ENCODE data around the gene PCBP3. TPM values are rescaled to one million over a fixed set of nuclear protein-coding genes. Genes with fewer than 3 reads are reported as not detected.

The PCBP3 gene
- total and polyA plus RNA-seq, 2 donors (not counting 3 experiments of a cell fraction or from before 2014, with no cell fraction given): 0.06 to 1.1 TPM

DNA sequence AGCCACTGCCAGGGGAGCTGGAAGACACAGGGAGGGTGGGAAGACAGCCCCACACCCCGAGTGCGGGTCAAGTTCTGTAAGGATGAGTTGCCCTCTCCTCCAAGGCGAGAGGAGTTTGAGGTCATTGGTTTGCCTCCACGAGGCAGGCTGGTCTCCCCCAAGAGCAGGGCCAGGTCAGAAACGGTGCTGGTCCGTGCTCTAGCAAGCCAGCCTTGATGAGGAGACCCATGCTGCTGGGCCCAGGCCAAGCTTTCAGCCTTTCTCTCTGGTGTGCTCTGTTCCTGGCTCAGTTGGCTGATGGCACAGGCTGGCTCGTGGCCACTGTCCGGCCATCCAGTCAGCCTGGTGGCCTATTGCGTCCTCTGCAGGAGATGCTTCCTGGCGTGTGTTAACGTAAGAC, 12.0 kb upstream of the PCBP3 start:
- CTCF ChIA-PET: no interaction called here
- BruUV-seq (replicated peaks): no TSS peak
- no peak for FAIRE-seq
- no peaks in the 10 kb centered on the region for H3K9me3 ChIP-seq (replicated peaks; ENCODE audit: control insufficient read depth, insufficient read depth, low read length)
- dilution Hi-C loops (cut with MboI; ENCODE audit: extremely low pct_ligation_motif_present, low sequenced_read_pairs) (no loop called here), intact Hi-C loops (cut with micrococcal nuclease) (no loop called here)
- TF ChIP-seq, protein P1, sequence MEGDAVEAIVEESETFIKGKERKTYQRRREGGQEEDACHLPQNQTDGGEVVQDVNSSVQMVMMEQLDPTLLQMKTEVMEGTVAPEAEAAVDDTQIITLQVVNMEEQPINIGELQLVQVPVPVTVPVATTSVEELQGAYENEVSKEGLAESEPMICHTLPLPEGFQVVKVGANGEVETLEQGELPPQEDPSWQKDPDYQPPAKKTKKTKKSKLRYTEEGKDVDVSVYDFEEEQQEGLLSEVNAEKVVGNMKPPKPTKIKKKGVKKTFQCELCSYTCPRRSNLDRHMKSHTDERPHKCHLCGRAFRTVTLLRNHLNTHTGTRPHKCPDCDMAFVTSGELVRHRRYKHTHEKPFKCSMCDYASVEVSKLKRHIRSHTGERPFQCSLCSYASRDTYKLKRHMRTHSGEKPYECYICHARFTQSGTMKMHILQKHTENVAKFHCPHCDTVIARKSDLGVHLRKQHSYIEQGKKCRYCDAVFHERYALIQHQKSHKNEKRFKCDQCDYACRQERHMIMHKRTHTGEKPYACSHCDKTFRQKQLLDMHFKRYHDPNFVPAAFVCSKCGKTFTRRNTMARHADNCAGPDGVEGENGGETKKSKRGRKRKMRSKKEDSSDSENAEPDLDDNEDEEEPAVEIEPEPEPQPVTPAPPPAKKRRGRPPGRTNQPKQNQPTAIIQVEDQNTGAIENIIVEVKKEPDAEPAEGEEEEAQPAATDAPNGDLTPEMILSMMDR (IDR thresholded peaks at IDR 0.05; ENCODE audit: extremely low read depth in 1 of 2, insufficient read depth in 1 of 2, low read depth in 1 of 2, low read length in 2 of 2): no peak
- TF ChIP-seq GATA2 (IDR thresholded peaks at IDR 0.05; ENCODE audit: insufficient read depth, insufficient read length, low read depth, low read length): no peak
- TF ChIP-seq EZH2 (IDR thresholded peaks at IDR 0.05; ENCODE audit: borderline replicate concordance, low read depth, low read length, severe bottlenecking): no peak
- TF ChIP-seq FOS (IDR thresholded peaks at IDR 0.05; ENCODE audit: borderline replicate concordance, insufficient read depth, low read length): no peak
- TF ChIP-seq, protein P2, sequence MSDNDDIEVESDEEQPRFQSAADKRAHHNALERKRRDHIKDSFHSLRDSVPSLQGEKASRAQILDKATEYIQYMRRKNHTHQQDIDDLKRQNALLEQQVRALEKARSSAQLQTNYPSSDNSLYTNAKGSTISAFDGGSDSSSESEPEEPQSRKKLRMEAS (IDR thresholded peaks at IDR 0.05; ENCODE audit: insufficient read depth, insufficient read length): no peak
- TF ChIP-seq MYC (IDR thresholded peaks at IDR 0.05; ENCODE audit: low read depth, low read length): no peak
- TF ChIP-seq POLR2AphosphoS5 (IDR thresholded peaks at IDR 0.05; ENCODE audit: insufficient read depth, low read depth, low read length): no peak
- no peak for TF ChIP-seq JUN (IDR thresholded peaks at IDR 0.05; ENCODE audit: borderline replicate concordance, insufficient read depth, insufficient read length, low read depth)
- no peak for TF ChIP-seq POLR2A (IDR thresholded peaks at IDR 0.05; ENCODE audit: low read depth, low read length)
- H3K9ac ChIP-seq (replicated peaks; ENCODE audit: extremely low read depth, insufficient read depth, low read length): no peak overlapping the region
- DNase-seq (ENCODE audit: low read depth, low spot score): no peak
- H3K4me2 ChIP-seq (ENCODE audit: insufficient read depth, low read length): no peak overlapping the region
- H3K79me2 ChIP-seq (ENCODE audit: control insufficient read depth, insufficient read depth, low read length): no peaks in the 10 kb centered on the region
- no peak overlapping the region for H3K4me3 ChIP-seq (replicated peaks in 1 of 3; ENCODE audit: insufficient read depth in 1 of 3, low read depth in 1 of 3, low read length in 3 of 3)
- H3K27ac ChIP-seq (ENCODE audit: insufficient read depth, low read depth, low read length): no peak overlapping the region
- H3K4me1 ChIP-seq (ENCODE audit: control insufficient read depth, extremely low read depth, insufficient read depth, low read length): no peaks in the 10 kb centered on the region
- H3K27me3 ChIP-seq (ENCODE audit: control insufficient read depth in 2 of 2, insufficient read depth in 2 of 2, low read length in 2 of 2): no peaks in the 10 kb centered on the region
- H3K9me1 ChIP-seq (replicated peaks; ENCODE audit: control insufficient read depth, extremely low read depth, insufficient read depth, low read length): no peaks in the 10 kb centered on the region
- no peaks in the 10 kb centered on the region for H4K20me1 ChIP-seq (replicated peaks; ENCODE audit: control insufficient read depth, extremely low read depth, insufficient read depth, low read length)
- POLR2A ChIA-PET: no interaction called here
- no peak overlapping the region for H2AFZ ChIP-seq (ENCODE audit: low read depth, low read length)
- no peaks in the 10 kb centered on the region for H3K36me3 ChIP-seq (ENCODE audit: control insufficient read depth in 2 of 2, extremely low read depth in 1 of 2, insufficient read depth in 2 of 2, low read length in 2 of 2)

All from endothelial cell of umbilical vein (primary cell).